Glutamatergic neuron (in vitro differentiated cells): Measurements from ENCODE around the gene LGR5. TPM values are rescaled to one million over a fixed set of nuclear protein-coding genes. Genes with fewer than 3 reads are reported as not detected.
A peak's percentile ranks its signal among the peaks of the same experiment; 100 is the strongest.

Experiments used
- DNase-seq: peaks from one replicate; pipeline ENCODE4 v3.0.0; 2022
- H3K27ac Mint-ChIP-seq: one replicate; pipeline ENCODE4 v1.8.0; 2020; ENCODE audit warnings: mild to moderate bottlenecking, mixed read lengths, inconsistent platforms; ENCODE audit not compliant: unreplicated experiment
- H3K27me3 Mint-ChIP-seq: one replicate; pipeline ENCODE4 v1.8.0; 2020; ENCODE audit warnings: mild to moderate bottlenecking, moderate library complexity, mixed read lengths, inconsistent platforms; ENCODE audit not compliant: unreplicated experiment
- H3K36me3 Mint-ChIP-seq: one replicate; pipeline ENCODE4 v1.8.0; 2020; ENCODE audit warnings: mild to moderate bottlenecking, mixed read lengths, inconsistent platforms; ENCODE audit not compliant: unreplicated experiment
- H3K4me1 Mint-ChIP-seq: one replicate; pipeline ENCODE4 v1.8.0; 2020; ENCODE audit warnings: mild to moderate bottlenecking, low read depth, mixed read lengths, inconsistent platforms; ENCODE audit not compliant: unreplicated experiment
- H3K4me3 Mint-ChIP-seq: one replicate; pipeline ENCODE4 v1.8.0; 2020; ENCODE audit warnings: mild to moderate bottlenecking, mixed read lengths, inconsistent platforms; ENCODE audit not compliant: unreplicated experiment
- H3K9me3 Mint-ChIP-seq: one replicate; pipeline ENCODE4 v1.8.0; 2020; ENCODE audit warnings: mild to moderate bottlenecking, moderate library complexity, mixed read lengths, inconsistent platforms; ENCODE audit not compliant: unreplicated experiment
- CTCF ChIP-seq: fragments of 200-600 bp; sonication (generic); IDR thresholded peaks from one replicate; pipeline ENCODE4 v1.5.0; 2021; ENCODE audit not compliant: partially characterized antibody, unreplicated experiment
- total RNA-seq: library from RNA; stranded (reverse); fragmentation: NEBNext Ultra II Directional; extraction: Animal tissue kit (Norgen Biotek cat#: 25700); gene quantifications from one replicate; pipeline ENCODE4 v1.2.1, GENCODE V29; 2021; ENCODE audit not compliant: unreplicated experiment

The LGR5 gene
- total RNA-seq, 1 donor from 2014 or later: 3.1 TPM

GRCh38 chr12:71436696-71437095, 2.9 kb upstream of the LGR5 start:
- H3K4me3 Mint-ChIP-seq: no peak overlapping the region
- H3K9me3 Mint-ChIP-seq: peaks cover 16% of the 10 kb centered on the region
- peaks cover 36% of the 10 kb centered on the region for H3K36me3 Mint-ChIP-seq
- no peak for DNase-seq
- peaks cover 9% of the 10 kb centered on the region for H3K4me1 Mint-ChIP-seq
- no peak overlapping the region for H3K27ac Mint-ChIP-seq
- TF ChIP-seq CTCF: no peak
- peaks cover 7% of the 10 kb centered on the region for H3K27me3 Mint-ChIP-seq

- DNase-seq: no peak
- Mint-ChIP-seq H3K27me3 (peaks cover 9% of the 10 kb centered on the region), H3K36me3 (peaks cover 30% of the 10 kb centered on the region), H3K4me1 (peaks cover 9% of the 10 kb centered on the region), H3K27ac (peak overlapping the region; percentile 11), H3K4me3 (peak overlapping the region; percentile 94), H3K9me3 (peaks cover 16% of the 10 kb centered on the region)
- TF ChIP-seq CTCF: no peak
These were observed 782 bp upstream of the LGR5 start for GRCh38 chr12:71438670-71439361.

GRCh38 chr12:71439362-71439612, 311 bp upstream of the LGR5 start:
- Mint-ChIP-seq H3K27ac (peak overlapping the region; percentile 11), H3K36me3 (peaks cover 25% of the 10 kb centered on the region), H3K4me1 (peaks cover 9% of the 10 kb centered on the region), H3K27me3 (peaks cover 9% of the 10 kb centered on the region), H3K9me3 (peaks cover 13% of the 10 kb centered on the region), H3K4me3 (peak overlapping the region; percentile 94)
- no peak for DNase-seq
- no peak for TF ChIP-seq CTCF

- Mint-ChIP-seq H3K4me3 (peak overlapping the region; percentile 92), H3K4me1 (peaks cover 9% of the 10 kb centered on the region), H3K27me3 (peaks cover 9% of the 10 kb centered on the region), H3K36me3 (peaks cover 18% of the 10 kb centered on the region), H3K27ac (no peak overlapping the region), H3K9me3 (peaks cover 10% of the 10 kb centered on the region)
- DNase-seq: peak; percentile 35
- TF ChIP-seq CTCF: no peak
These were observed 756 bp downstream of the LGR5 start for GRCh38 chr12:71440345-71440762.

- peak overlapping the region; percentile 92 for H3K4me3 Mint-ChIP-seq
These were observed 1.5 kb downstream of the LGR5 start for GRCh38 chr12:71440763-71441748.

More at GRCh38 chr12:71440763-71441748, 1.5 kb downstream of the LGR5 start:
- Mint-ChIP-seq H3K27ac (no peak overlapping the region), H3K27me3 (peaks cover 9% of the 10 kb centered on the region), H3K9me3 (peaks cover 10% of the 10 kb centered on the region), H3K36me3 (peaks cover 12% of the 10 kb centered on the region), H3K4me1 (peaks cover 9% of the 10 kb centered on the region)
- no peak for TF ChIP-seq CTCF
- no peak for DNase-seq
